Dermis microvascular lymphatic vessel endothelial cell (primary cell): ENCODE data around the gene SLC2A13. TPM values are rescaled to one million over a fixed set of nuclear protein-coding genes. Genes with fewer than 3 reads are reported as not detected.
"Not testable (repeated sequence)": the region's sequence is repeated elsewhere in the genome, so short reads cannot be mapped to it uniquely, and the experiment has no call there.

Experiments used
- DNase-seq, 2 donors: peaks; one replicate each; pipeline versions ENCODE4 v3.0.0 to v3.0.0-alpha.2; 2010; ENCODE audit warnings: low read depth in 2 of 2
- total RNA-seq: library from RNA; depleted of rRNA; stranded (reverse); fragments of >200 nt; gene quantifications from 2 replicates; pipeline ENCODE4 v1.2.1, GENCODE V29; 2014

The SLC2A13 gene
- total RNA-seq, 1 donor from 2014 or later = 4.7 TPM

DNA sequence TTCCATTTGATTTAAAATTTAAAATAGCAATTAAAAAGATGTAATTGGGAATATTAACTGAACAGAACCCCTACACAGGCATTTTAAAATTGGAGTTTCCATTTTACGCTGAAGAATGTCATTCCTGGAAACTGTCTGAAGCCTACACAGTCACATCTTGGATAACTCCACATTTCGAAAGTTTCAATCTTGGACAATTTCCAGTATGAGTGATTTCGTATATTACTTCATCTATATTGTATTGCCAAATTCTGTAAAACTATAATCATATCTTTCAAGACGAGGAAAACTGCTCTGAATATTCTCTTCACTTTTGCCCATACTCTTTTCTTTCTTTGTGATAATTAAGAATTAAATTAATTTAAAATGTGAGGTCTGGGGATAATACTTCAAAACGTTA is 292.1 kb downstream of the SLC2A13 start:
- no peak for DNase-seq

DNA sequence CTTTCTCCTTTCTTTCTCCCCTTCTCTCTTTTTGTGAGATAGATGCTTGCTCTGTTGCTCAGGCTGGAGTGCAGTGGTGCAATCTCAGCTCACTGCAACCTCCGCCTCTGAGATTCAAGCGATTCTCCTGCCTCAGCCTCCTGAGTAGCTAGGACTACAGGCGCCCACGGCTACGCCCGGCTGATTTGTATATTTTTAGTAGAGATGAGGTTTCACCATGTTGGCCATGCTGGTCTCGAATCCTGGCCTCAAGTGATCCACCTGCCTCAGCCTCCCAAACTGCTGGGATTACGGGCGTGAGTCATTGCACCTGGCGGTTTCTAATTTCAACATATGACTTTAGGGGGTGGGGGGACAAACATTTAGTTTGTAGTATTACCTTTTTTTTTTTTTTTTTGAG is 293.4 kb downstream of the SLC2A13 start:
- not testable (repeated sequence) for DNase-seq

DNA sequence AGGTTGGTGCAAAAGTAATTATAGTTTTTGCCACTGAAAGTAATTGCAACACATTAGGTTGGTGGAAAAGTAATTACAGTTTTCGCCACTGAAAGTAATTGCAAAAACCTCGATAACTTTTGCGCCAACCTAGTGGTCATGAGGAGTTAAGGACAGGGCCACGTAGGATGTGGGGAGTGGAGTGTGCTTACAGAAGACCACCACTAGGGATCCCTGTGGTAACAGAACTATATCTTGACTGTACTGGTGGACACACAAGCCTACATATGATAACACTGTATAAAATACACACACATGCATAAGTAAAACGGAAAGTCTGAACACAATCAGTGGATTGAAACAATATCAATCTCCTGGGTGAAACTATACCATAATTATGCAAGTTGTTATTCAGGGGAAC is 298.8 kb downstream of the SLC2A13 start:
- peak in 1 of 2 donors; percentile 6 for DNase-seq

DNA sequence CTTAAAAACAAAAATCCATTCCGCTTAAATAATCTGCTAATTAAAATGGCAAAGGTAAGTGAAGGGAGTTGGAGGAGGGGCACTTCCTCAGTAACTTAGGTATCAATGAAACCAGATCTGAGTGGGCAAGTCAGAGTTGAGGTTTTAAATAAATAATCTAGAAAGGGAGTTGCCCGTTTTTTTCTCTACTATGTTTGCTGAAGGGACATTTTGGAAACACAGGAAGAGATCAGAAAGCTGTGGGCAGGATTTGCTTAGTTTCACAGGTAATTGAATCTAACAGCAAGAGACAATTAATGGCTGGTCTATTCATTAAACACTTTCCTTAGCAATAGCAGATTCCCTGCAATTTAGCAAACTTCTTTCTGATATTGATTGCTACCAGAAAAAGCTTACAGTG is 300.2 kb downstream of the SLC2A13 start:
- DNase-seq = no peak

DNA sequence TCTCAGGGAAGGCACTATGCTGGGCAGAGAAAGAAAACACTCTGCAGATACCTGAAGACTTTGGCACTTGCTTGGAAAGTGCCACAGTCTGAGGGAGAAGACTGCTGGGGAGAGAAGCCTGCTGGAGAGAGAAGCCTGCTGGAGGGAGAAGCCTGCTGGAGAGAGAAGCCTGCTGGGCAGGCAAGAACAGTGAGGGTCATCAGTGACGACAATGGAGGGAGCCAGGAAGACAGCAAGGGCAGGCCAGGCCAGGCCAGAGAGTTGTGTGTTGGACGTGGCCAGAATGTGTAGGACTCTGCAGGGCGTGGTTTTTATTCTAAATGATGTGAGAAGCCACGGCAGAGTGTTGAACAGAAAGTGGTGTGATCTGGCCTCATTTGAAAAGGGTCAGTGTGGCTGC is 301.0 kb downstream of the SLC2A13 start:
- DNase-seq = no peak

DNA sequence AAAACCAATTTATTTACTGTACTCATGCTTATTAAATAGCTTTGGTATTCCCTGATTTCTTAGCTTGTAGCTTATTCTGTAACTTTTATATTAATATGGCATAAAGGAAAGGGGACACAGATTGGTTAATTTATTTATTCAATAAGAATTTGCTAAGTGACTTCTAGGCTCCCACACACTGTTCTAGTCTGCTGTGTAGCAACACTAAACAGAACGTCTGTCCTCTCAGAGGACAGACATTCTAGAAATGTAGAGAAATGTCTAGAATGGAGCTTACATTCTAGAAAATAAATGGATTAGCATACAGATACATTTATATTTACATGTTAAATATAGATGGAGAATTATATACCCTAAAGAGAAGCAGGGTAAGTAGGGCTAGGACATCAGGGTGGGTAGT is 301.4 kb downstream of the SLC2A13 start:
- DNase-seq = no peak

DNA sequence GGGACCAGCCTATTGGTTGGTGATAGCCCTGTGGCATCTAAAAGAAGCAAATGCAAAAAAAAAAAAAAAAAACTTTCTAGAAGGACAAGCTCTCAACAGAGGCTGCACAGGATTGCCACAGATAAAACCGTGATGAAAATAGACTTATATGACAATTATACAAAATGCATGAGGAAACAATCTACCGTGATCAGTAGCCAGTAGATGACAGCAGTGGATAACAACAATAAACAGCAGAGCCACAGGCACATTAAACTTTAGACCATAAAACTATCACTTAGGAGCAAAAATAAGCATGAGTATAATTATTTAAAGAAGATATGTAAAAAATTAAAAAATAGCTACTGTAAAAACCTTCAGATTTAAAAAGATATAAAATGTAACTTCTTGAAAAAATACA is 302.7 kb downstream of the SLC2A13 start:
- DNase-seq = no peak

DNA sequence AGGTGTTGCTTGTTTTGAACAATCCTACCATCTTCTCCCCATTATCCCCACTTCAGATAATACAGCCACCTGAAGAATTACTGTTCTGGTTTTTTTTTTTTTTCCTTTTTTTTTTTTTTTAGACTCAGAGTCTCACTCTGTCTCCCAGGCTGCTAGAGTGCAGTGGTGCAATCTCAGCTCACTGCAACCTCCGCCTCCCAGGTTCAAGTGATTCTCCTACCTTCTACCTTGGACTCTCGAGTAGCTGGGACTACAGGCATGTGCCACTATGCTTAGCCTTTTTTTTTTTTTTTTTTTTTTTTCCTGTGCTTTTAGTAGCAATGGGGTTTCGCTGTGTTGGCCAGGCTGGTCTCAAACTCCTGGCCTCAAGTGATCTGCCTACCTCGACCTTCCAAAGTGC is 306.9 kb downstream of the SLC2A13 start:
- no peak for DNase-seq

DNA sequence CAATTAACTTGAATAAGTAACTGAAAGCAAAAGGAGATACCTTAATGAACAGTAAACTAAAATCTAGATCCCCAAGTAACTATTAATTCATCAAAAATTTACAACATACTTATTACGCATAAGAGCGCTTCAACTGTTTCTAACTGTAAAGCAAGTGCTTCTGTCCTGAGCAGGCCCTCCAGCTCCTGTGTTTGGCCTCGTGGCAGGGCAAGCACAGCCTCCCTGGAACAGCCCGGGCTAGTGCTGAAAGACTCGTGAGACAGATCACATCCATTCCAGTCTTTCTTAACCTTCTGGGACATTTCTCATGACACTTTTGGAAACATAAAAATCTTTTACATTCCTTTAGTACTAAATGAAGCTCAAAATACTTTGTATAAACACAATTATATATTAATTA is 307.5 kb downstream of the SLC2A13 start:
- DNase-seq = no peak

DNA sequence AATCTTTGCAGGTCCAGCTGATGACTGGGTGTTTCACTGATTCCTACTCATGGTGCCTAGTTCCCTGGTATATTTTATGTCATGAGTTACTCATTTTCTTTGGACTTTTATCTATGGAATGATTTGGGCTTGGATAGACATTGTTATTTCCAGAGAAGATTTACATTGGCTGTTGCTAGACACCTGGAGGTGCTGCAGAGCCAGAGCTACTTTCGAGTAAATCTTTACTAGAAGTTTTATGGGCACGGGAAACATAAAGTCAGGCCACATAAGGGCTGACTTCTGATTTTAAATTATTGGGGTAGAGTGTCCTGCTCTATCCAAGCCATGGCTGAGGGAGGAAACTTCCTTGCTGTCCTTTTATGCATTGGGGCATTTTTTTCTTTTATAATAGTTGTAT is 310.4 kb downstream of the SLC2A13 start:
- no peak for DNase-seq

DNA sequence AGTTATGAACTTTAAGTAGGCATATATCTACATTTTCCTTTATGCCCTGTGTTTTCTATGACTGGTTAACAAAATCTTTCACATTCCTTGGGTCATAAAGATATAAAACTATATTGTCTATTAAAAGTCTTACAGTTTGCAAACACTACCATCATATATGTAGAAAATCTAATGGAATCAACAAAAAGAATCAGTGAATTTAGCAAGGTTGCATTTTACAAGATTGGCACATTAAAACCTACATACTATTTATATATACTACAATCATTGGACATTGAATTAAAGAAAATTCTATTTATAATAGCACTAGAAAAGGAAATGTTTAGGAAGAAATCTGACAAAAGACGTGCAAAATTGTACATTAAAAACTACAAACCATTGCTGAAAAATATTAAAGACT is 312.9 kb downstream of the SLC2A13 start:
- DNase-seq = no peak

DNA sequence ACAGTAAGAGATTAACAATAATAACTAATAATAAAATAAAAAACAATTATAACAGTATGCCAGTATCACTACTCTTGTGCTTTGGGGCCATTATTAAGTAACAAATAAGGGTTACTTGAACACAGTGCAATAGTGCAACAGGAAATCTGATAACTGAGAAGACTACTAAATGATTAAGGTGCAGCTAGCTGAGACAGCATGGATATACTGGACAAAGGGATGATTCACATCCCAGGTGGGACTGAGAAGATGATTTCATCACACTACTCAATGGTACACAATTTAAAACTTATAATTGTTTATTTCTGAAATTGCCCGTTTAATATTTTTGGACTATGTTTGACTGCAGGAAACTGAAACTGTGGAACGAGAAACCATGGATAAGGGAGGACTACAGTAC is 317.6 kb downstream of the SLC2A13 start:
- DNase-seq = no peak

DNA sequence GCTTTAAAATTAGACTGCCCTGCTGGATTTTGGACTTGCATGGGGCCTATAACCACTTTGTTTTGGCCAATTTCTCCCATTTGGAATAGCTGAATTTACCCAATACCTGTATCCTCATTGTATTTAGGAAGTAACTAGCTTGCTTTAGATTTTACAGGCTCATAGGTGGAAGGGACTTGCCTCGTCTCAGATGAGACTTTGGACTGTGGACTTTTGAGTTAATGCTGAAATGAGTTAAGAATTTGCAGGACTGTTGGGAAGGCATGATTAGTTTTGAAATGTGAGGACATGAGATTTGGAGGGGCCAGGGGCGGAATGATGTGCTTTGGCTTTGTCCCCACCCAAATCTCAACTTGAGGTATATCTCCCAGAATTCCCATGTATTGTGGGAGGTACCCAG is 320.1 kb downstream of the SLC2A13 start:
- not testable (repeated sequence) for DNase-seq

DNA sequence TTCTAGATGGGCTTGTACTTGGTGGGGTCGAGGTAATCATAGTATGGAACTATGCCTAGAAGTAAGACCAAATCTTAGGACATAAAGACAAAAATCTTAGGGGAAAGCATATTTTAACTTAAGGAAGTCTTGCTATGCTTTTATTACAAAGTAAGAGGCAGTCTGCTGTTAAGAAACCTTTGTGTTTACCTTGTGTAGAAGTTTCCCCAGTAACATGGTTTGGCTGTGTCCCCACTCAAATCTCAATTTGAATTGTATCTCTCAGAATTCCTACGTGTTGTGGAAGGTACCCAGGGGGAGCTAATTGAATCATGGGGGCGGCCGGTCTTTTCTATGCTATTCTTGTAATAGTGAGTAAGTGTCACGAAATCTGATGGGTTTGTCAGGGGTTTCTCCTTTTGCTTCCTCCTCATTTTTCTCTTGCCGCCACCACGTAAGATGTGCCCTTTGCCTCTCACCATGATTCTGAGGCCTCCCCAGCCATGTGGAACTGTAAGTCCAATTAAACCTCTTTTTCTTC is 323.8 kb downstream of the SLC2A13 start:
- no peak for DNase-seq

DNA sequence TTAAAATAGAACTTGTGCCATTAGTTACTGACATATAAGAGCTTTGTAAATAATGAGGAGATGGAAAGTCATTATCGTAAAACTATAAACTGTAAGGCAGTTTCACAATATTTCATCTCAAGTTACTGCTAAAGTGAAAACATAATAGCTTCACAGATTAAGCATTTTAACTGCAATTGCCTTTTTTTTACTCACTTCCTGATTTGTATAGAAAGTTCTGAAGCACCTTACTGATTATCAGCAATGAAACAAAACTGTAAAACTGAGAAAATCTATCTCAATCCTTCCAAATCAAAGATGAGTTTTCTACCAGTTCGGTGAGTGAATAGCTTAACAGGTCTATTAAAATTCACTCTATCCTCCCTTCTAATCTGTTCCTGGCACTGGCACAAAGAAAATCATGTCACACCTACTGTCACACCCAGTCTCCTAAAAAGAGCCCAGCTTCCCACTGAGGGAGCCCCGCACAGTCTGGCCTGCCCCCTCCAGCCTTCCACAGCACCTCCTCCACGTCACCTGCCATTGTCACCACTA is 324.9 kb downstream of the SLC2A13 start:
- no peak for DNase-seq

DNA sequence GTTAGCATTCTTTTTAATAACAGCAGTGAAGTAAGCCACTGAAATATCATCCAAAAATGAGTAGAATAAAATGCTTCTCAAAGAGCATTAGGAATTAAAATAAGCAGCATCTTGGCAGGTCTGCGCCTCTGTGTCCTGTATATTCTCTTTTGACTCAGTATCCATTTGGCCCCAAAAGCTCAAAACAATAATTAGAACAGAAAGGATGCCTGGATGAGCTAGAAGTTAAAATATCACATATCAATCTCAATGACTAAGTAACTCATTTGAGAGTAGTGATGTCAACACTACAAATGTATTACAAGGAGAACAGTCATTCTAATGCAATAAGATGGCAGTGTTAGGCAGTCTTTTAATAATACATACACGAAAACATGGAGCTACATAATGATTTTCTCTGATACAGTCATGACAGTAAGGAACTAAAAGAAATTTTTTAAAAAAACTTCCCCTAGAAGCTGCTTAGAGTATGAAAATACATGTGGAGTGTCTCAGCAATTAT is 325.4 kb downstream of the SLC2A13 start:
- no peak for DNase-seq

DNA sequence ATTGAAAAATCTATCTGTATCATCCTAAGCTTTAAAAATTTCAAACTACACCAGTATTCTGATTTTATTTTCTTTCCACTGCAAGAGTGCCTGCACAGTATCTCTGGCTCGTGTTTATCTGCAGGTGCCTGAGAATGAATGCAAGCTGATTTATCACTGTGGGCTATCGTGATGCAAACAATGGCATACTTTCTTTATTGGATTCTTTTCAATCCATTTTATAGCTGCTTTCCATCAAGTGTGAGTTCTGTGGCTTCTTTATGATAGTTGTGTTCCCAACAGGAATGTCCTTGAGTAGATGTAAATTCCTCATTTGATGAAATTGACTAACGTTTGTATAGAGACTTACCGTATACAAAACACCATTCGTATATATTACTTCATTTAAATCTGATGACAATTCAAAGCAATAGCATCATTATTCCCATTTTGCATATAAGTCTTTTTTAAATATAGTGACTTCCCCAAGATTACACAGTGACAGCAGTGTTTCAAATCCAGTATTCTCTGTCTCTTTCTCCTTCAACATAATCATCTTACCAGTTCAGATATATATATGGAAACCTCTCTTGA is 326.0 kb downstream of the SLC2A13 start:
- DNase-seq = no peak

DNA sequence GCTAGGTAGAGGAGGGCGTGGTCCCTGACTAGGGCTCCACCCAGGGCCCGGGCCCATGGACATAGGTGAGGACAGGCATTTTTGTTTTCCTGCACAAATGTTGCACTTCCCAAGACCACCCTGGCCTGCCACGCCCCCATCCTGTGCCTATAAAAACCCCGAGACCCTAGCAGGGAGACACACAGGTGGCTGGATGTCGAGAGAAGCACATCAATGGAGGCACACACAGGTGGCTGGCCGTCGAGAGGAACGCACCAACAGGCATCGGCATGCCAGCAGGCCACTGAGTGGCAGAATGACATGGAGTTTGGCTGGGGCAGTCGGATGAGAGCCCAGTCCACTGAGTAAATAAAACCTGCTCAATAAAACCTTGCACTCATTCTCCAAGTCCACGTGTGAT is 328.4 kb downstream of the SLC2A13 start:
- no peak for DNase-seq

DNA sequence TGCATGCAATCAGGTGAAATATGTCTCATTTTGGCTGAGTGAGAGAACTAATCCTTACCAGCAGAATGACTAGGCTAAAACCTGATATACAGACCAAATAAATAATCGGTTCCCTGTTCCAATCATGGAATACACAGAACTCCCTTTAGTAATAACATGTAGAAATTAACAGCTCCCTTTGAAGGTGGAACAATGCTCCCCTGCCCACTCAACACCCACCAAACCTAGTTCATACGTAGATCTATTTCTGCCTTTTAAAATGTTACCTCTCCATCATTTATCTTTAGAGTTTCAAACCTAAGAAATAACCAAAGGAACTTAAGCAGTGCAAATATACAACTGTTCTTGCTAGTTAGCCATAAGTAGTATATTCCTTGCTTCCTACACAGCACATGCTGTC is 332.6 kb downstream of the SLC2A13 start:
- DNase-seq = no peak

DNA sequence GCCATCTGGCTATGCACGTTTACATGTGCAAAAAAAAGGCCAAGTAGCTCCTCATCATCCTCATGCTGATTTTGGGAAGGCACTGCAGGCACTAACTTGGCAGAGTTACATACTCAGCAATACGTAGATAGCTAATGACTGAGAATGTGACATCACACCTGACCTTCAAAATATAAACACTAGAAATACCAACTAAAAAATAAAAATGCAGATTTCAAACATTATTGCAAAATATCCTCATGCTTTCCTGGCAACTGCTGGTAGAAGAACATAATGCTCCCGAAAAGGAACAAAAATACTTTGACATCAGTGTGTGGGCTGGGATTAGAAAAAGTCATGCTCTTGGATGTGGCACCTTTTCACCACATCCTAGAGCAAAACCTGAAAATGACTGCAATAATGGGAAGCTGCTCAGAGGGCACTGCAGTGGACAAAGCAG is 333.0 kb downstream of the SLC2A13 start:
- no peak for DNase-seq

DNA sequence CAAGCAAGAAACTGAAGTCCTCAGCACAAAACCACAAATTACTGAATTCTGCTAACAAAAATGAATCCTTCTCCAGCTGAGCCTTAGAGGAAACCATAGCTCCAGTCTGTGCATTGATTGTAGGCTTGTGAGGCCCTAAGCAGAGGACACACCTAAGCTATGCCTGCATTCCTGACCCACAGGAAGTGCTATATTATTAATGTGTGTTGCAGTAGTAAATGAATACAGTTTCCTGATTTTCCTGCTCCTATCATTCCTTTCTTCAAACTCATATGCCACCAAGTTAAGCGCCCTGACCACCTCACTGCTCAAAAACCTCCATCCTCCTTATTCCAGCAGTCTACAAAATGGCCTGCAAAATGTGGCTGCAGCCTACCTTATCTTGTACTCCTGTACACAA is 334.4 kb downstream of the SLC2A13 start:
- DNase-seq = no peak

DNA sequence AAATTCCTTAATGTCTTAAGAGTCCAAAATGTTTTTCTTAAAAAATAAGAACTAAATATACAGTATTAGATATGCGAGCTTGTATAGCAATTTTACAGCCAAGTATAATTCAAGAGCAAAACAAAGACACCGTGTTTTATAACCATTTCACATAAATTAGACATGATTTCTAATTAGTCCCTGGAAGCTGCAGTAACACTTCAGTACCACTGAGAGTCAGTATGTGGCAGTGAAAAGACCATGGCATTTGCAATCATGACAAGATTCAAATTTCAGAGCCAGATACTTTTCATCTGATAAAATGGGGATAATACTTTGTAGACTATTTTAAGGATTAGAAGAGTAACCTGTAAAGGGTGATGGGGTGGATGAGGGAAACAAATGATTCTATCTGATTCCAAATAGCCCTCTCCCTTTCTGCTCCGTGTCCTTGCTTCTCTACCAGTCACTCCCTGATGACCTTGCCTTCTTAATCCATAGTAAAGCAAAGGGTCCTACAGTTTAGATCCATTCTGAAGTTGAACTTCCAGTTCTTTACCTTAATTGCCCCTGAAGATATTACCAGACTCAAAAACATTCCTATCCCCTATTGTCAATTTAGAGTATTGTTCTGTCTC is 340.8 kb downstream of the SLC2A13 start:
- peak; percentile 30 to 43 for DNase-seq

DNA sequence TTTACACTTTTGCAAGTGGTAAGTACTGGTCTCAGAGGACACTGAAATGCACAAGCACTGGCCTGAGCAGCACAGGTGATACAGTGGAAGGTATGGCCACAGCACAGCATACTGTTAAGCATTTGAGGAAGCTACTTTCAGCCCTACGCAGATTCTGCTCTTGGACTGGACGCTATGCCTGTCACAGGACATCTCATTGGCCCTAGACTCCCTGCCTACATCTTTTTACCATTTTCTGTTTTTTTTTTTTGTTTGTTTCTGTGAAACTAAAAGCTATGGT is 342.1 kb downstream of the SLC2A13 start:
- no peak for DNase-seq
